H9 (cell line): ENCODE results near the gene YRDC. TPM values are rescaled to one million over a fixed set of nuclear protein-coding genes. Genes with fewer than 3 reads are reported as not detected.

ENCODE experiments used
- DNase-seq: peaks from one replicate; pipeline ENCODE4 v3.0.0-alpha.2; 2017
- H2AFZ ChIP-seq: one replicate; pipeline ENCODE4 v1.6.1; 2013; ENCODE audit warnings: mild to moderate bottlenecking, low read length, control low read depth, moderate library complexity
- H2AK5ac ChIP-seq: 2 replicates; pipeline ENCODE4 v1.6.1; 2013; ENCODE audit warnings: low read length, control low read depth, mixed read lengths; ENCODE audit not compliant: insufficient read length
- H2BK120ac ChIP-seq: one replicate; pipeline ENCODE4 v1.6.1; 2013; ENCODE audit warnings: low read depth, mild to moderate bottlenecking, low read length, control low read depth, inconsistent platforms; ENCODE audit not compliant: poor library complexity, severe bottlenecking
- H2BK12ac ChIP-seq: 2 replicates; pipeline ENCODE4 v1.6.1; 2013; ENCODE audit warnings: low read length, control low read depth, mixed read lengths, low read depth; ENCODE audit not compliant: insufficient read length
- H2BK15ac ChIP-seq: 2 replicates; pipeline ENCODE4 v1.6.1; 2013; ENCODE audit warnings: low read depth, low read length, control low read depth
- H2BK20ac ChIP-seq: one replicate; pipeline ENCODE4 v1.6.1; 2013; ENCODE audit warnings: low read depth, mild to moderate bottlenecking, low read length, control low read depth, inconsistent platforms; ENCODE audit not compliant: poor library complexity, severe bottlenecking
- H2BK5ac ChIP-seq: 2 replicates; pipeline ENCODE4 v1.6.1; 2013; ENCODE audit warnings: low read length, control low read depth, mixed read lengths; ENCODE audit not compliant: insufficient read length
- H3K14ac ChIP-seq: 2 replicates; pipeline ENCODE4 v1.6.1; 2013; ENCODE audit warnings: low read length, control low read depth; ENCODE audit not compliant: insufficient read depth
- H3K18ac ChIP-seq: 2 replicates; pipeline ENCODE4 v1.6.1; 2013; ENCODE audit warnings: low read depth, mild to moderate bottlenecking, mixed read lengths, low read length, control low read depth; ENCODE audit not compliant: insufficient read length
- H3K23ac ChIP-seq: 2 replicates; pipeline ENCODE4 v1.6.1; 2013; ENCODE audit warnings: low read length, control low read depth, mixed read lengths, low read depth; ENCODE audit not compliant: insufficient read length
- H3K23me2 ChIP-seq: 2 replicates; pipeline ENCODE4 v1.6.1; 2013; ENCODE audit warnings: low read depth, mild to moderate bottlenecking, mixed read lengths, low read length, control low read depth; ENCODE audit not compliant: insufficient read length, poor library complexity, severe bottlenecking
- H3K27ac ChIP-seq: 2 replicates; pipeline ENCODE4 v1.5.1; 2013; ENCODE audit warnings: low read length, control low read depth, mixed read lengths, low read depth; ENCODE audit not compliant: insufficient read length
- H3K27me3 ChIP-seq: 2 replicates; pipeline ENCODE4 v1.6.1; 2013; ENCODE audit warnings: low read length, control low read depth, inconsistent platforms; ENCODE audit not compliant: insufficient read depth
- H3K4ac ChIP-seq: 2 replicates; pipeline ENCODE4 v1.6.1; 2013; ENCODE audit warnings: low read depth, mild to moderate bottlenecking, control low read depth, inconsistent platforms, low read length, moderate library complexity
- H3K4me1 ChIP-seq: 2 replicates; pipeline ENCODE4 v1.6.1; 2013; ENCODE audit warnings: low read length, control low read depth, inconsistent platforms; ENCODE audit not compliant: insufficient read depth
- H3K4me2 ChIP-seq: 2 replicates; pipeline ENCODE4 v1.6.1; 2013; ENCODE audit warnings: low read length, control low read depth, mixed read lengths; ENCODE audit not compliant: insufficient read length, insufficient read depth
- H3K56ac ChIP-seq: 2 replicates; pipeline ENCODE4 v1.6.1; 2013; ENCODE audit warnings: low read depth, mild to moderate bottlenecking, mixed read lengths, low read length, control low read depth; ENCODE audit not compliant: insufficient read length
- H3K79me1 ChIP-seq: 2 replicates; pipeline ENCODE4 v1.6.1; 2013; ENCODE audit warnings: low read depth, mild to moderate bottlenecking, moderate library complexity, low read length, control low read depth, inconsistent platforms; ENCODE audit not compliant: insufficient read depth, poor library complexity, severe bottlenecking
- H3K79me2 ChIP-seq: 2 replicates; pipeline ENCODE4 v1.6.1; 2013; ENCODE audit warnings: low read length, control low read depth, inconsistent platforms; ENCODE audit not compliant: insufficient read depth
- H3K9ac ChIP-seq: 2 replicates; pipeline ENCODE4 v1.6.1; 2013; ENCODE audit warnings: low read length, control low read depth, mixed read lengths; ENCODE audit not compliant: insufficient read length; ENCODE audit errors: extremely low read depth
- H3K9me3 ChIP-seq: one replicate; pipeline ENCODE4 v1.6.1; 2013; ENCODE audit warnings: low read depth, low read length, inconsistent platforms; ENCODE audit not compliant: control insufficient read depth
- H3T11ph ChIP-seq: one replicate; pipeline ENCODE4 v1.6.1; 2013; ENCODE audit warnings: mild to moderate bottlenecking, low read length, control low read depth, inconsistent platforms
- H4K20me1 ChIP-seq: one replicate; pipeline ENCODE4 v1.6.1; 2013; ENCODE audit not compliant: control insufficient read depth, insufficient read length, insufficient read depth
- H4K5ac ChIP-seq: 2 replicates; pipeline ENCODE4 v1.6.1; 2013; ENCODE audit warnings: low read depth, mild to moderate bottlenecking, mixed read lengths, low read length, control low read depth; ENCODE audit not compliant: insufficient read length
- H4K8ac ChIP-seq: replicated peaks from 2 replicates; pipeline ENCODE4 v1.6.1; 2013; ENCODE audit warnings: low read length, control low read depth, mixed read lengths, low read depth; ENCODE audit not compliant: insufficient read length
- H4K91ac ChIP-seq: 2 replicates; pipeline ENCODE4 v1.6.1; 2013; ENCODE audit warnings: low read depth, mild to moderate bottlenecking, moderate library complexity, mixed read lengths, low read length, control low read depth; ENCODE audit not compliant: insufficient read length
- H3K27ac Mint-ChIP-seq, 3 experiments: 2 replicates in 2 of 3; 3 replicates in 1 of 3; pipeline ENCODE4 v1.8.0; 2020 to 2021; ENCODE audit warnings: mixed read lengths in 3 of 3, mild to moderate bottlenecking in 1 of 3, moderate library complexity in 1 of 3
- H3K27me3 Mint-ChIP-seq: 2 replicates; pipeline ENCODE4 v1.8.0; 2021; ENCODE audit warnings: low read depth, mild to moderate bottlenecking, moderate library complexity, mixed read lengths
- H3K36me3 Mint-ChIP-seq, 3 experiments: 2 replicates in 2 of 3; 3 replicates in 1 of 3; pipeline ENCODE4 v1.8.0; 2020 to 2021; ENCODE audit warnings: low read depth in 3 of 3, mixed read lengths in 3 of 3; ENCODE audit not compliant: insufficient read depth in 1 of 3
- H3K4me1 Mint-ChIP-seq, 2 experiments: 2 replicates each; pipeline ENCODE4 v1.8.0; 2020; ENCODE audit warnings: mixed read lengths in 2 of 2
- H3K4me3 Mint-ChIP-seq, 2 experiments: 2 replicates in 1 of 2; 3 replicates in 1 of 2; pipeline ENCODE4 v1.8.0; 2020 to 2021; ENCODE audit warnings: mild to moderate bottlenecking in 2 of 2, mixed read lengths in 2 of 2, moderate library complexity in 1 of 2
- H3K9me3 Mint-ChIP-seq, 2 experiments: 2 replicates in 1 of 2; 3 replicates in 1 of 2; pipeline ENCODE4 v1.8.0; 2020; ENCODE audit warnings: mild to moderate bottlenecking in 2 of 2, mixed read lengths in 2 of 2, moderate library complexity in 1 of 2
- WGBS: extraction: QIAGEN DNeasy Blood & Tissue Kit; methylation state at CpG from one replicate; pipeline ENCODE4 v1.1.7; 2013; ENCODE audit warnings: missing lambda C conversion rate, low lambda C conversion rate, mixed read lengths; ENCODE audit not compliant: insufficient read length; ENCODE audit errors: extremely low coverage; 5-methylcytosine and 5-hydroxymethylcytosine counted together
- total RNA-seq: library from RNA; stranded (reverse); gene quantifications from 2 replicates; pipeline ENCODE4 v1.2.1, GENCODE V29; 2021
- TF ChIP-seq, protein P1 (sequence below): fragments of 200-600 bp; sonication (generic); conservative IDR thresholded peaks from 3 replicates; pipeline ENCODE4 v1.8.0; 2021; ENCODE audit warnings: antibody characterized with exemption, mild to moderate bottlenecking

YRDC gene
- total RNA-seq, 1 experiment from 2014 or later, result 28.0 TPM

DNA sequence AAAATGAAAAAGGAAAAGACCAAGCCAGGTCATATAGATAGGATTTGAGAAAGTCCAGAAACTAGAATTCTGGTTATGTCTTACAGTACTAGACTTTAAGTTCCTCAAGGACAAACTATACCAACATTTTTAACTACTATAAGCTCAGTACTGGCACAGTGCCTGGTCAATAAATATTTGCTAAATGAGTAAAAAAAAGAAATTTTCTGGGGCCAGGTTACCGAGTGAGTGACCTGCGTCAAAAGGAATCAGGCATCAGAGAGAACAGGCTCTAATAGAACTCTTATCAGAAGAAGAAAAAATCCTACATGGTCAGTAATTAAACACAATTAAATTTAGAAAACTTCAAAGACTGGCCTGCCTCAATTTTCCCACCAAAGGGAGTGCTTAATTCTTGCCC, 23.8 kb upstream of the YRDC start:
- Histone ChIP-seq H3K4me1 (no peaks in the 10 kb centered on the region), H3K79me2 (no peaks in the 10 kb centered on the region), H3K27ac (no peak overlapping the region), H3K27me3 (no peaks in the 10 kb centered on the region), H4K5ac (no peak overlapping the region), H3K14ac (no peak overlapping the region), H2BK5ac (no peak overlapping the region), H3K9me3 (no peaks in the 10 kb centered on the region), H4K20me1 (no peaks in the 10 kb centered on the region), H2AK5ac (no peak overlapping the region), H3K9ac (no peak overlapping the region), H3K4me2 (no peak overlapping the region), H3K23ac (no peak overlapping the region), H3K56ac (no peak overlapping the region), H2BK20ac (no peak overlapping the region), H4K8ac (no peak overlapping the region), H2AFZ (no peak overlapping the region), H2BK12ac (no peak overlapping the region), H2BK15ac (no peak overlapping the region), H2BK120ac (no peak overlapping the region), H3K4ac (no peak overlapping the region), H3K79me1 (no peaks in the 10 kb centered on the region), H4K91ac (no peak overlapping the region), H3K23me2 (no peaks in the 10 kb centered on the region), H3K18ac (no peak overlapping the region), H3T11ph (no peak overlapping the region)
- H3K36me3 Mint-ChIP-seq, result peaks cover 8 to 55% (median 45%) of the 10 kb centered on the region in 3 experiments; a peak in 6 of 7 replicates
- H3K9me3 Mint-ChIP-seq, result no peaks in the 10 kb centered on the region
- no peak overlapping the region for H3K4me3 Mint-ChIP-seq
- no peaks in the 10 kb centered on the region for H3K27me3 Mint-ChIP-seq
- TF ChIP-seq, protein P1, sequence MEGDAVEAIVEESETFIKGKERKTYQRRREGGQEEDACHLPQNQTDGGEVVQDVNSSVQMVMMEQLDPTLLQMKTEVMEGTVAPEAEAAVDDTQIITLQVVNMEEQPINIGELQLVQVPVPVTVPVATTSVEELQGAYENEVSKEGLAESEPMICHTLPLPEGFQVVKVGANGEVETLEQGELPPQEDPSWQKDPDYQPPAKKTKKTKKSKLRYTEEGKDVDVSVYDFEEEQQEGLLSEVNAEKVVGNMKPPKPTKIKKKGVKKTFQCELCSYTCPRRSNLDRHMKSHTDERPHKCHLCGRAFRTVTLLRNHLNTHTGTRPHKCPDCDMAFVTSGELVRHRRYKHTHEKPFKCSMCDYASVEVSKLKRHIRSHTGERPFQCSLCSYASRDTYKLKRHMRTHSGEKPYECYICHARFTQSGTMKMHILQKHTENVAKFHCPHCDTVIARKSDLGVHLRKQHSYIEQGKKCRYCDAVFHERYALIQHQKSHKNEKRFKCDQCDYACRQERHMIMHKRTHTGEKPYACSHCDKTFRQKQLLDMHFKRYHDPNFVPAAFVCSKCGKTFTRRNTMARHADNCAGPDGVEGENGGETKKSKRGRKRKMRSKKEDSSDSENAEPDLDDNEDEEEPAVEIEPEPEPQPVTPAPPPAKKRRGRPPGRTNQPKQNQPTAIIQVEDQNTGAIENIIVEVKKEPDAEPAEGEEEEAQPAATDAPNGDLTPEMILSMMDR, result no peak
- H3K27ac Mint-ChIP-seq, result no peak overlapping the region
- H3K4me1 Mint-ChIP-seq, result no peaks in the 10 kb centered on the region
- WGBS, result no CpG with 5 or more reads among the region's 2 CpGs
- no peak for DNase-seq
